ENCODE measurements around the gene MAP2K7.

DNA sequence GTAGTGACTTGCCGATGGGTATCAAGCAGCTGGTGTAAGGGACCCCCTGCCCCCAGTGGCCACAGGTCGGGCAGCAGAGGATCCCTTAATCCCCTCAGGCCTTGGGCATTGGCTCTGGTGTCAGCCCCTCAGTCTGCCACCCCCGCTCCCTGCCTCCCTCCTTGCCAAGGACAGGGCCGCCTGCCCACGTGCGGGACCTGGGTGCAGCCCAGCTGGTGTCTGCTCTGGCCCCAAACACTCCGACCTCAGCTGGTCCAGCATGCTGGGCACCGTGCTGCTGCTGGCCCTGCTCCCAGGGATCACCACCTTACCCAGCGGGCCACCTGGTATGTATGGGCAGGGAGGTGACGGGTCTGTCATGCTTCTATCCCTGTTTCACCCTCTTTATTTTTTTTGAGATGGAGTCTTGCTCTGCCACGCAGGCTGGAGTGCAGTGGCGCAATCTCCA lies 10.9 kb downstream of the MAP2K7 start, which contains the start of gene TGFBR3L:
- TF ChIP-seq, protein P1, sequence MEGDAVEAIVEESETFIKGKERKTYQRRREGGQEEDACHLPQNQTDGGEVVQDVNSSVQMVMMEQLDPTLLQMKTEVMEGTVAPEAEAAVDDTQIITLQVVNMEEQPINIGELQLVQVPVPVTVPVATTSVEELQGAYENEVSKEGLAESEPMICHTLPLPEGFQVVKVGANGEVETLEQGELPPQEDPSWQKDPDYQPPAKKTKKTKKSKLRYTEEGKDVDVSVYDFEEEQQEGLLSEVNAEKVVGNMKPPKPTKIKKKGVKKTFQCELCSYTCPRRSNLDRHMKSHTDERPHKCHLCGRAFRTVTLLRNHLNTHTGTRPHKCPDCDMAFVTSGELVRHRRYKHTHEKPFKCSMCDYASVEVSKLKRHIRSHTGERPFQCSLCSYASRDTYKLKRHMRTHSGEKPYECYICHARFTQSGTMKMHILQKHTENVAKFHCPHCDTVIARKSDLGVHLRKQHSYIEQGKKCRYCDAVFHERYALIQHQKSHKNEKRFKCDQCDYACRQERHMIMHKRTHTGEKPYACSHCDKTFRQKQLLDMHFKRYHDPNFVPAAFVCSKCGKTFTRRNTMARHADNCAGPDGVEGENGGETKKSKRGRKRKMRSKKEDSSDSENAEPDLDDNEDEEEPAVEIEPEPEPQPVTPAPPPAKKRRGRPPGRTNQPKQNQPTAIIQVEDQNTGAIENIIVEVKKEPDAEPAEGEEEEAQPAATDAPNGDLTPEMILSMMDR (IDR thresholded peaks at IDR 0.05): no peak
- TF ChIP-seq POLR2A (IDR thresholded peaks at IDR 0.05): no peak
